ENCODE data around the gene ITGB3. TPM values are rescaled to one million over a fixed set of nuclear protein-coding genes. Genes with fewer than 3 reads are reported as not detected.

Gene ITGB3
- total and polyA plus RNA-seq, 9 of the 15 experiments (the other 6 are each of a cell fraction or from before 2014, with no cell fraction given): 0.08 to 2.6 (median 0.62) TPM; not detected in 1

- TF ChIP-seq NCOR1 (IDR thresholded peaks at IDR 0.05) (no peak), MTA3 (IDR thresholded peaks at IDR 0.05; ENCODE audit: borderline replicate concordance) (peak; percentile 68; the same call in 1 of the 2 replicates), ZSCAN29 (IDR thresholded peaks at IDR 0.05) (no peak), TGIF2 (CRISPR knock-in tag; IDR thresholded peaks at IDR 0.05) (peak; percentile 45; the same call in 1 of the 2 replicates), HCFC1 (IDR thresholded peaks at IDR 0.05; ENCODE audit: low read depth, low read length) (peak; percentile 21; the same call in 1 of the 2 replicates), ZZZ3 (IDR thresholded peaks at IDR 0.05) (no peak), RBFOX2 (IDR thresholded peaks at IDR 0.05; ENCODE audit: low read depth, low read length) (peak; percentile 76), RAD21 (CRISPR knock-in tag; conservative IDR thresholded peaks at IDR 0.05 in 1 of 2, IDR thresholded peaks at IDR 0.05 in 1 of 2) (peak in 1 of 2 experiments; percentile 66; a peak in 3 of 4 replicates), POLR2A (conservative IDR thresholded peaks at IDR 0.05) (peak; percentile 42; the same call in 1 of the 2 replicates), ZBTB40 (IDR thresholded peaks at IDR 0.05) (no peak), ZBTB40 (CRISPR knock-in tag; IDR thresholded peaks at IDR 0.05) (no peak), FOXP1 (CRISPR knock-in tag; IDR thresholded peaks at IDR 0.05) (0 out of 2 replicates have a peak, but pooled peaks have one; percentile 64), NR4A1 (CRISPR knock-in tag; IDR thresholded peaks at IDR 0.05) (no peak), NR4A1 (tag; IDR thresholded peaks at IDR 0.05) (no peak), SMARCA4 (IDR thresholded peaks at IDR 0.05) (no peak), ZBTB7A (IDR thresholded peaks at IDR 0.05; ENCODE audit: borderline replicate concordance, control insufficient read depth, low read depth, low read length) (peak; percentile 63; the same call in 1 of the 2 replicates)
- TF ChIP-seq, protein P1, sequence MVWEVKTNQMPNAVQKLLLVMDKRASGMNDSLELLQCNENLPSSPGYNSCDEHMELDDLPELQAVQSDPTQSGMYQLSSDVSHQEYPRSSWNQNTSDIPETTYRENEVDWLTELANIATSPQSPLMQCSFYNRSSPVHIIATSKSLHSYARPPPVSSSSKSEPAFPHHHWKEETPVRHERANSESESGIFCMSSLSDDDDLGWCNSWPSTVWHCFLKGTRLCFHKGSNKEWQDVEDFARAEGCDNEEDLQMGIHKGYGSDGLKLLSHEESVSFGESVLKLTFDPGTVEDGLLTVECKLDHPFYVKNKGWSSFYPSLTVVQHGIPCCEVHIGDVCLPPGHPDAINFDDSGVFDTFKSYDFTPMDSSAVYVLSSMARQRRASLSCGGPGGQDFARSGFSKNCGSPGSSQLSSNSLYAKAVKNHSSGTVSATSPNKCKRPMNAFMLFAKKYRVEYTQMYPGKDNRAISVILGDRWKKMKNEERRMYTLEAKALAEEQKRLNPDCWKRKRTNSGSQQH (CRISPR knock-in tag; IDR thresholded peaks at IDR 0.05): no peak
- TF ChIP-seq, protein P2, sequence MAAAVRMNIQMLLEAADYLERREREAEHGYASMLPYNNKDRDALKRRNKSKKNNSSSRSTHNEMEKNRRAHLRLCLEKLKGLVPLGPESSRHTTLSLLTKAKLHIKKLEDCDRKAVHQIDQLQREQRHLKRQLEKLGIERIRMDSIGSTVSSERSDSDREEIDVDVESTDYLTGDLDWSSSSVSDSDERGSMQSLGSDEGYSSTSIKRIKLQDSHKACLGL (CRISPR knock-in tag; IDR thresholded peaks at IDR 0.05; ENCODE audit: borderline replicate concordance, poor library complexity, severe bottlenecking): no peak
Measured at GRCh38 chr17:47253541-47254402, at the start of gene ITGB3 (continued).
